Gastrocnemius medialis (tissue), 4 donors: ENCODE data around the gene EZR. TPM values are rescaled to one million over a fixed set of nuclear protein-coding genes. Genes with fewer than 3 reads are reported as not detected.

Source experiments
- ATAC-seq, 2 donors: fragments of 150-250 bp; one replicate each; pipeline ENCODE4 v1.9.1; 2016
- DNase-seq, 2 donors: peaks; one replicate each; pipeline ENCODE4 v3.0.0-alpha.2; 2019
- H3K27ac ChIP-seq, 4 donors: fragments of 200-600 bp; sonication (generic); 1 replicate in 1 of 4; 2 replicates in 3 of 4; pipeline ENCODE4 v1.5.1; 2016 to 2018; ENCODE audit warnings: mild to moderate bottlenecking in 2 of 4, moderate library complexity in 1 of 4
- H3K27me3 ChIP-seq, 3 donors: fragments of 200-600 bp; sonication (generic) in 2 of 3; 1 replicate in 1 of 3; 2 replicates in 2 of 3; pipeline versions ENCODE4 v1.5.1 to v1.6.0; 2016 to 2019; ENCODE audit warnings: mild to moderate bottlenecking in 1 of 3, moderate library complexity in 1 of 3
- H3K36me3 ChIP-seq, 2 donors: fragments of 200-600 bp; sonication (generic) in 1 of 2; one replicate each; pipeline ENCODE4 v1.5.1; 2017 to 2018
- H3K4me1 ChIP-seq, 2 donors: fragments of 200-600 bp; sonication (generic) in 1 of 2; one replicate each; pipeline ENCODE4 v1.5.1; 2016 to 2017; ENCODE audit warnings: mild to moderate bottlenecking in 2 of 2
- H3K4me3 ChIP-seq, 4 donors: fragments of 200-600 bp; sonication (generic) in 3 of 4; 1 replicate in 1 of 4; 2 replicates in 3 of 4; pipeline ENCODE4 v1.5.1; 2016 to 2019; ENCODE audit warnings: mild to moderate bottlenecking in 2 of 4
- H3K9me3 ChIP-seq, 3 donors: fragments of 200-600 bp; sonication (generic) in 2 of 3; 1 replicate in 1 of 3; 2 replicates in 2 of 3; pipeline ENCODE4 v1.5.1; 2016 to 2019
- CTCF ChIP-seq, 5 experiments: fragments of 450-650 bp in 3 of 5; fragments of 200-600 bp in 2 of 5; sonication (generic) in 2 of 5; IDR thresholded peaks in 4 of 5; conservative IDR thresholded peaks in 1 of 5; 1 replicate in 4 of 5; 2 replicates in 1 of 5; pipeline ENCODE4 v1.5.1; 2016 to 2019; ENCODE audit warnings: antibody characterized with exemption in 5 of 5, mild to moderate bottlenecking in 3 of 5, moderate library complexity in 3 of 5
- POLR2A ChIP-seq, 2 donors: fragments of 450-650 bp; IDR thresholded peaks; one replicate each; pipeline ENCODE4 v1.6.1; 2017; ENCODE audit warnings: antibody characterized with exemption in 2 of 2, mild to moderate bottlenecking in 2 of 2, moderate library complexity in 2 of 2
- in situ Hi-C, 4 donors: fragments of 200-750 bp; cut with MboI; loops; one replicate each; pipeline versions ENCODE4 v1.15.0 to v1.8.0; 2017; ENCODE audit warnings: low sequenced_read_pairs in 4 of 4
- intact Hi-C: fragments of 100-400 bp; cut with DNase I; formaldehyde crosslinking; loops from one replicate; pipeline ENCODE4 v1.15.1; 2023; ENCODE audit warnings: low total_unique reads
- total RNA-seq, 4 donors: library from RNA; depleted of rRNA; stranded (reverse); fragments of >200 nt; gene quantifications; one replicate each; pipeline versions ENCODE4 v1.1.0 to v1.2.3, GENCODE V29; 2016

The EZR gene
- total RNA-seq, 4 donors from 2014 or later: 18.1 to 54.1 (median 33.6) TPM

GRCh38 chr6:158801655-158802294, 17.4 kb downstream of the EZR start:
- intact Hi-C loops: no loop called here
- TF ChIP-seq POLR2A (IDR thresholded peaks at IDR 0.05) (no peak), CTCF (IDR thresholded peaks at IDR 0.05 in 4 of 5, conservative IDR thresholded peaks at IDR 0.05 in 1 of 5) (no peak)
- Histone ChIP-seq H3K9me3 (no peaks in the 10 kb centered on the region), H3K4me3 (no peak overlapping the region), H3K27ac (peak overlapping the region; percentile 36 to 69 (median 52)), H3K36me3 (no peaks in the 10 kb centered on the region), H3K4me1 (peaks cover 11 to 32% of the 10 kb centered on the region in 2 donors), H3K27me3 (no peaks in the 10 kb centered on the region)
- DNase-seq: peak; percentile 38 to 83
- in situ Hi-C loops: no loop called here
- ATAC-seq: peak; percentile 85 to 94

GRCh38 chr6:158799051-158799792, 19.9 kb downstream of the EZR start:
- no peak for ATAC-seq
- no peaks in the 10 kb centered on the region for H3K36me3 ChIP-seq
- H3K27ac ChIP-seq: peak overlapping the region in 1 of 4 donors; percentile 56
- peaks cover 11 to 31% of the 10 kb centered on the region in 2 donors for H3K4me1 ChIP-seq
- DNase-seq: no peak
- no peak overlapping the region for H3K4me3 ChIP-seq
- H3K27me3 ChIP-seq: no peaks in the 10 kb centered on the region
- TF ChIP-seq POLR2A (IDR thresholded peaks at IDR 0.05) (no peak), CTCF (IDR thresholded peaks at IDR 0.05 in 4 of 5, conservative IDR thresholded peaks at IDR 0.05 in 1 of 5) (no peak)
- in situ Hi-C loops (no loop called here), intact Hi-C loops (no loop called here)
- H3K9me3 ChIP-seq: no peaks in the 10 kb centered on the region

- peak overlapping the region in 1 of 4 donors; percentile 56 for H3K27ac ChIP-seq
- no peaks in the 10 kb centered on the region for H3K36me3 ChIP-seq
- H3K9me3 ChIP-seq: no peaks in the 10 kb centered on the region
- peaks cover 11 to 28% of the 10 kb centered on the region in 2 donors for H3K4me1 ChIP-seq
- no peaks in the 10 kb centered on the region for H3K27me3 ChIP-seq
- in situ Hi-C loops (no loop called here), intact Hi-C loops (no loop called here)
- DNase-seq: no peak
- H3K4me3 ChIP-seq: no peak overlapping the region
- TF ChIP-seq POLR2A (IDR thresholded peaks at IDR 0.05): no peak
- TF ChIP-seq CTCF (IDR thresholded peaks at IDR 0.05 in 4 of 5, conservative IDR thresholded peaks at IDR 0.05 in 1 of 5): no peak
- ATAC-seq: no peak
Observed at GRCh38 chr6:158798311-158798710, 20.9 kb downstream of the EZR start.

- intact Hi-C loops: no loop called here
- in situ Hi-C loops: no loop called here
- ATAC-seq: no peak
Observed at GRCh38 chr6:158797331-158798310, 21.5 kb downstream of the EZR start.

More at GRCh38 chr6:158797331-158798310, 21.5 kb downstream of the EZR start:
- DNase-seq: no peak
- peaks cover 11 to 28% of the 10 kb centered on the region in 2 donors for H3K4me1 ChIP-seq
- no peaks in the 10 kb centered on the region for H3K36me3 ChIP-seq
- no peaks in the 10 kb centered on the region for H3K27me3 ChIP-seq
- TF ChIP-seq CTCF (IDR thresholded peaks at IDR 0.05 in 4 of 5, conservative IDR thresholded peaks at IDR 0.05 in 1 of 5) (no peak), POLR2A (IDR thresholded peaks at IDR 0.05) (no peak)
- no peaks in the 10 kb centered on the region for H3K9me3 ChIP-seq
- no peak overlapping the region for H3K27ac ChIP-seq
- H3K4me3 ChIP-seq: no peak overlapping the region
